Osteocyte (in vitro differentiated cells): Measurements from ENCODE around the gene SETD2. TPM values are rescaled to one million over a fixed set of nuclear protein-coding genes. Genes with fewer than 3 reads are reported as not detected.
"Not testable (repeated sequence)": the region's sequence is repeated elsewhere in the genome, so short reads cannot be mapped to it uniquely, and the experiment has no call there.

Experiments
- DNase-seq: peaks from one replicate; pipeline ENCODE4 v3.0.0; 2021; ENCODE audit warnings: mixed read lengths; ENCODE audit not compliant: unreplicated experiment; ENCODE audit errors: extremely low spot score
- H3K27ac Mint-ChIP-seq: one replicate; pipeline ENCODE4 v1.8.0; 2021; ENCODE audit warnings: mild to moderate bottlenecking, mixed read lengths; ENCODE audit not compliant: unreplicated experiment
- H3K27me3 Mint-ChIP-seq: one replicate; pipeline ENCODE4 v1.8.0; 2021; ENCODE audit warnings: mixed read lengths; ENCODE audit not compliant: unreplicated experiment
- H3K36me3 Mint-ChIP-seq: one replicate; pipeline ENCODE4 v1.8.0; 2021; ENCODE audit warnings: mixed read lengths; ENCODE audit not compliant: unreplicated experiment
- H3K4me1 Mint-ChIP-seq: one replicate; pipeline ENCODE4 v1.8.0; 2021; ENCODE audit warnings: mixed read lengths; ENCODE audit not compliant: unreplicated experiment
- H3K4me3 Mint-ChIP-seq: one replicate; pipeline ENCODE4 v1.8.0; 2021; ENCODE audit warnings: mild to moderate bottlenecking, moderate library complexity, mixed read lengths; ENCODE audit not compliant: unreplicated experiment
- H3K9me3 Mint-ChIP-seq: one replicate; pipeline ENCODE4 v1.8.0; 2021; ENCODE audit warnings: mixed read lengths; ENCODE audit not compliant: unreplicated experiment
- CTCF ChIP-seq: fragments of 200-600 bp; sonication (generic); IDR thresholded peaks from 2 replicates; pipeline ENCODE4 v1.5.0; 2021; ENCODE audit warnings: antibody characterized with exemption, mild to moderate bottlenecking, moderate library complexity
- total RNA-seq: library from RNA; stranded (reverse); gene quantifications from 2 replicates; pipeline ENCODE4 v1.2.1, GENCODE V29; 2021

Gene SETD2
- total RNA-seq, 1 donor from 2014 or later, result 45.0 TPM

GRCh38 chr3:47117807-47118364, 46.0 kb downstream of the SETD2 start:
- no peaks in the 10 kb centered on the region for H3K9me3 Mint-ChIP-seq
- DNase-seq, result no peak
- TF ChIP-seq CTCF, result no peak
- peaks cover 12% of the 10 kb centered on the region for H3K4me1 Mint-ChIP-seq
- H3K36me3 Mint-ChIP-seq, result peaks cover 62% of the 10 kb centered on the region
- no peak overlapping the region for H3K27ac Mint-ChIP-seq
- H3K27me3 Mint-ChIP-seq, result no peaks in the 10 kb centered on the region
- H3K4me3 Mint-ChIP-seq, result no peak overlapping the region

- not testable (repeated sequence) for H3K27ac Mint-ChIP-seq, H3K4me3 Mint-ChIP-seq, H3K27me3 Mint-ChIP-seq, H3K9me3 Mint-ChIP-seq, DNase-seq
- Mint-ChIP-seq H3K4me1 (peaks cover 12% of the 10 kb centered on the region), H3K36me3 (peaks cover 51% of the 10 kb centered on the region)
These were observed 48.4 kb downstream of the SETD2 start for GRCh38 chr3:47115524-47115923.

- Mint-ChIP-seq H3K4me3 (no peak overlapping the region), H3K9me3 (no peaks in the 10 kb centered on the region), H3K27ac (no peak overlapping the region), H3K4me1 (peaks cover 17% of the 10 kb centered on the region), H3K27me3 (no peaks in the 10 kb centered on the region), H3K36me3 (peaks cover 45% of the 10 kb centered on the region)
- TF ChIP-seq CTCF, result no peak
- no peak for DNase-seq
These were observed 50.1 kb downstream of the SETD2 start for GRCh38 chr3:47113669-47114365.

- no peak for DNase-seq
- H3K27me3 Mint-ChIP-seq, result no peaks in the 10 kb centered on the region
- peaks cover 25% of the 10 kb centered on the region for H3K4me1 Mint-ChIP-seq
- H3K9me3 Mint-ChIP-seq, result no peaks in the 10 kb centered on the region
- H3K36me3 Mint-ChIP-seq, result peaks cover 46% of the 10 kb centered on the region
- H3K4me3 Mint-ChIP-seq, result no peak overlapping the region
- no peak overlapping the region for H3K27ac Mint-ChIP-seq
- TF ChIP-seq CTCF, result no peak
These were observed 50.9 kb downstream of the SETD2 start for GRCh38 chr3:47112997-47113396.

- no peak for DNase-seq
- H3K9me3 Mint-ChIP-seq, result no peaks in the 10 kb centered on the region
- no peak overlapping the region for H3K4me3 Mint-ChIP-seq
- peaks cover 36% of the 10 kb centered on the region for H3K36me3 Mint-ChIP-seq
- H3K27ac Mint-ChIP-seq, result peak overlapping the region; percentile 74
- H3K4me1 Mint-ChIP-seq, result peaks cover 21% of the 10 kb centered on the region
- H3K27me3 Mint-ChIP-seq, result no peaks in the 10 kb centered on the region
- TF ChIP-seq CTCF, result no peak
These were observed 54.5 kb downstream of the SETD2 start for GRCh38 chr3:47109393-47109792.
